Duodenal mucosa (tissue), 2 donors: ENCODE results near the gene METRN.
"Not testable (repeated sequence)": the region's sequence is repeated elsewhere in the genome, so short reads cannot be mapped to it uniquely, and the experiment has no call there.

Source experiments
- H3K27ac ChIP-seq: one replicate; pipeline ENCODE4 v1.7.0; 2013; ENCODE audit warnings: low read depth, low read length
- H3K27me3 ChIP-seq, 2 donors: one replicate each; pipeline ENCODE4 v1.7.0; 2013; ENCODE audit warnings: low read length in 2 of 2, control low read depth in 1 of 2; ENCODE audit not compliant: insufficient read depth in 2 of 2, control insufficient read depth in 1 of 2
- H3K36me3 ChIP-seq, 2 donors: one replicate each; pipeline ENCODE4 v1.7.0; 2013; ENCODE audit warnings: low read length in 2 of 2, control low read depth in 1 of 2; ENCODE audit not compliant: insufficient read depth in 2 of 2, control insufficient read depth in 1 of 2
- H3K4me1 ChIP-seq, 2 donors: one replicate each; pipeline ENCODE4 v1.7.0; 2013; ENCODE audit warnings: low read length in 2 of 2, control low read depth in 1 of 2; ENCODE audit not compliant: insufficient read depth in 2 of 2, control insufficient read depth in 1 of 2
- H3K4me3 ChIP-seq, 2 donors: one replicate each; pipeline ENCODE4 v1.7.0; 2013; ENCODE audit warnings: low read length in 2 of 2, low read depth in 1 of 2
- H3K9ac ChIP-seq, 2 donors: one replicate each; pipeline ENCODE4 v1.7.0; 2013; ENCODE audit warnings: low read length in 2 of 2, low read depth in 1 of 2
- H3K9me3 ChIP-seq, 2 donors: one replicate each; pipeline ENCODE4 v1.7.0; 2013; ENCODE audit warnings: low read length in 2 of 2, control low read depth in 1 of 2; ENCODE audit not compliant: control insufficient read depth in 1 of 2

The METRN gene

GRCh38 chr16:751152-752006 is 36.5 kb downstream of the METRN start:
- Histone ChIP-seq H3K27ac (no peak overlapping the region), H3K4me3 (no peak overlapping the region), H3K9ac (no peak overlapping the region), H3K4me1 (no peaks in the 10 kb centered on the region), H3K27me3 (peaks cover 6 to 26% of the 10 kb centered on the region in 2 donors), H3K36me3 (no peaks in the 10 kb centered on the region), H3K9me3 (no peaks in the 10 kb centered on the region)

GRCh38 chr16:752007-752312 is 37.0 kb downstream of the METRN start:
- Histone ChIP-seq H3K27ac (no peak overlapping the region), H3K4me3 (no peak overlapping the region), H3K9me3 (no peaks in the 10 kb centered on the region), H3K4me1 (no peaks in the 10 kb centered on the region), H3K27me3 (peaks cover 6 to 26% of the 10 kb centered on the region in 2 donors), H3K36me3 (no peaks in the 10 kb centered on the region), H3K9ac (no peak overlapping the region)

DNA sequence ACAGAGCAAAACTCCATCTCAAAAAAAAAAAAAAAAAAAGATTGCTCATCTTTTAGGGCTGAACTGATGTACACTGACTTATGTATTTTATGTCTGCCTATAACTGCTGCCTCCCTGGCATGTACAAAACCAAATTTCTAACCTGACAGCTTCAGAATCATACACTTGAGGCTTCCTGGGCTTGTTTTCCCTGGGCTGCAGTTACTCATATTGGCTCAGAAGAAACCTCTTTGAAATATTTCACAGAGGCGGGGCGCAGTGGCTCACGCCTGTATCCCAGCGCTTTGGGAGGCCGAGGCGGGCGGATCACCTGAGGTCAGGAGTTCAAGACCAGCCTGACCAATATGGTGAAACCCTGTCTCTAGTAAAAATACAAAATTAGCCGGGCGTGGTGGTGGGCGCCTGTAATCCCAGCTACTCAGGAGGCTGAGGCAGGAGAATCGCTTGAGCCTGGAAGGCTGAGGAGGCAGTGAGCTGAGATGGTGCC is 39.2 kb downstream of the METRN start:
- H3K9me3 ChIP-seq, H3K27ac ChIP-seq, H3K36me3 ChIP-seq, H3K4me1 ChIP-seq, H3K9ac ChIP-seq, H3K4me3 ChIP-seq: not testable (repeated sequence)
- H3K27me3 ChIP-seq = peaks cover 6 to 26% of the 10 kb centered on the region in 2 donors

- H3K4me3 ChIP-seq = no peak overlapping the region
- H3K27ac ChIP-seq = no peak overlapping the region
- peaks cover 6 to 26% of the 10 kb centered on the region in 2 donors for H3K27me3 ChIP-seq
- no peaks in the 10 kb centered on the region for H3K4me1 ChIP-seq
- no peaks in the 10 kb centered on the region for H3K36me3 ChIP-seq
- H3K9me3 ChIP-seq = no peaks in the 10 kb centered on the region
- H3K9ac ChIP-seq = no peak overlapping the region
Observed at GRCh38 chr16:754656-755055, 39.7 kb downstream of the METRN start.

DNA sequence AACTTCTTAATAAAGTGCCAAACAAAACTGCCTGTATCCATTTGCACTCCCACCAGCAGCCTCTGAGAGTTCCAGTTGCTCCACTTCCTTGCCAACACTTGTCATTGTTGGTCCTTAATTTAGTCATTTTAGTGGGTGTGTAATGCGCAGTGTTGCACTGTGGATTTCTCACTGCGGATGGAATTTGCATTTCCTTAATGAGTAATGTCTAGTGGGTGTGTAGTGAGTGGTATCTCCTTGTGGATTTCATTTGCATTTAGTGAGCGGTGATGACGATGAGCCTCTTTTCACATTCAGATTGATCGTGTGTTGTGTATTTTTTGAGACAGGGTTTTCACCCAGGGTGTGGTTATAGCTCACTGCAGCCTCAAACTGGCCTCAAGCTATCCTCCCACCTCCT is 41.5 kb downstream of the METRN start:
- H3K27me3 ChIP-seq = peaks cover 3 to 15% of the 10 kb centered on the region in 2 donors
- no peak overlapping the region for H3K9ac ChIP-seq
- H3K9me3 ChIP-seq = no peaks in the 10 kb centered on the region
- H3K4me3 ChIP-seq = no peak overlapping the region
- H3K4me1 ChIP-seq = peaks cover 8 to 9% of the 10 kb centered on the region in 2 donors
- H3K27ac ChIP-seq = no peak overlapping the region
- no peaks in the 10 kb centered on the region for H3K36me3 ChIP-seq

- peaks cover 11 to 14% of the 10 kb centered on the region in 2 donors for H3K4me1 ChIP-seq
- no peaks in the 10 kb centered on the region for H3K36me3 ChIP-seq
- no peak overlapping the region for H3K27ac ChIP-seq
- peaks cover 3% of the 10 kb centered on the region in 2 donors for H3K27me3 ChIP-seq
- H3K9ac ChIP-seq = no peak overlapping the region
- no peaks in the 10 kb centered on the region for H3K9me3 ChIP-seq
- no peak overlapping the region for H3K4me3 ChIP-seq
Observed at GRCh38 chr16:759110-759910, 44.4 kb downstream of the METRN start.

DNA sequence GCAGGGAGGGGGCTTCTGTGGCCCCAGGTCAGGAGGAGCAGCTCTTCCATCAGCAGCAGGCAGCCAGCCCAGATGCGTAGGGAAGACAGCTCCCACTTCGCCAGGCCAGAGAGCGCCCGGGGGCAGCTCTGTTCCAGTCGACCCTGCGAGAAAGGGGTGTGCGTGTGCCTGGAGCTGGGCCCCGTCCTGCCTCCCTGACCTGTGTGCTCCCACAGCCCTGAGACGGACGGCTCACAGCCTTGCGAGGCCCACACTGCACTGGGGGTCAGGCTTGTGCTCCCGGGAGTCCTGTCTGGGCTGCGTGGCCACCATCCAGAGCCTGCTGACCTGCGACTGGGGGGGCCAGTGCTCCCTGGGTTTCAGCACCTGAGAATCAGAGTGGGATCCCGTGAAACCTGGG is 45.1 kb downstream of the METRN start:
- H3K36me3 ChIP-seq = no peaks in the 10 kb centered on the region
- peaks cover 11 to 14% of the 10 kb centered on the region in 2 donors for H3K4me1 ChIP-seq
- no peak overlapping the region for H3K4me3 ChIP-seq
- H3K27me3 ChIP-seq = peaks cover 3% of the 10 kb centered on the region in 2 donors
- H3K9me3 ChIP-seq = no peaks in the 10 kb centered on the region
- no peak overlapping the region for H3K27ac ChIP-seq
- H3K9ac ChIP-seq = no peak overlapping the region

- no peaks in the 10 kb centered on the region for H3K36me3 ChIP-seq
- no peak within 1 kb of the TSS for H3K4me3 ChIP-seq
- no peak within 1 kb of the TSS for H3K9ac ChIP-seq
- H3K27me3 ChIP-seq = peaks cover 2 to 3% of the 10 kb centered on the region in 2 donors
- H3K27ac ChIP-seq = no peak within 1 kb of the TSS
- no peaks in the 10 kb centered on the region for H3K9me3 ChIP-seq
- peaks cover 11 to 14% of the 10 kb centered on the region in 2 donors for H3K4me1 ChIP-seq
Observed at GRCh38 chr16:760545-761343, 45.8 kb downstream of the METRN start, which contains the start of gene MSLN. Gene MSLN (plus strand): TSS chr16:760734. CDS start chr16:762681, 1,947 bp downstream.

DNA sequence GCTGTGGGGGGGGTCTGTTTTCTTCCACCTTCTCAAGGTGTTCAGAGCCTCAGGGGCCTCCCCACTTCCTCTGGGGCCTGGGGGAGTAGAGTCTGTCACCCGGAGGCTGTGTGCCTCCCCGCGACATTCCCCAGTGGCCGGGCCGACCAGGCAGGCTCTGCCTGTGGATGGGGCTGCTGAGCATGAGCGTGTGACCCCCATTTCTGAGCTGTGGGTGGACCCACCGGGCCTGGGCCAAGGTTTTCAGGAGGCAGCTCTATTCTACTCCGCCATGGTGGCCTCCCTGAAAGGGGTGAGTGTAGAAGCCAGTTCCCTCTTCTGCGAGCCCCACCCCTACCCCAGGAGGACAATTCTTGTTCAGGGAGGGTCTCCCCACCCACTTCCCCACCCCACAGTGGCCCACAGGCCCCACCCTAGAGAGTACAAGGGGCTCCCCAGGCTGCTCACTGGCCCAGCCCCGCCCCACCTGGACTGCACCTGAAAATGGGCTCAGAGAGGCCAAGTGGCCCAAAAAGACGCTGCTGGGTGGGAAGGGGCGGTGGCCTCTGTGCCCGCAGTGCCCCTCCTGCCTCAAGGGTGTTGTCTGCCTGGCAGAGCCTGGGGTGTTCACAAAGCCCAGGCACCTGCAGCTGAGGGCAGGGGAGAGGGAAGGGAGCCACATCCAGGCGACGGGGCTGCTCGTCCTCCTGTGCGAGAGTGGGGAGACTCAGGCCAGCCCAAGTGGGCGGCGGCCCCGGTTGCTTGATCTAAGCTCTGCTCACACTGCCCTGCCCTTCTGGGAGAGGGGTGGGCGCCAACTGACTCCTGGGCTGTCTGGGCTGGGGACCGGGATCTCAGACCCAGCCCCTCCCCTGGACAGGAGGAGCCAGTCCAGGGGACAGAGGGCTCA is 47.0 kb downstream of the METRN start:
- no peak overlapping the region for H3K27ac ChIP-seq
- H3K4me3 ChIP-seq = no peak overlapping the region
- peaks cover 0 to 3% of the 10 kb centered on the region in 2 donors for H3K27me3 ChIP-seq
- H3K36me3 ChIP-seq = no peaks in the 10 kb centered on the region
- H3K9ac ChIP-seq = no peak overlapping the region
- H3K9me3 ChIP-seq = no peaks in the 10 kb centered on the region
- H3K4me1 ChIP-seq = peaks cover 11 to 14% of the 10 kb centered on the region in 2 donors
